Measurements from ENCODE around the gene CHST5. TPM values are rescaled to one million over a fixed set of nuclear protein-coding genes. Genes with fewer than 3 reads are reported as not detected.

CHST5 gene
- total RNA-seq, 2 experiments from 2014 or later, result not detected

GRCh38 chr16:75558846-75559401 lies 23.0 kb upstream of the CHST5 start:
- Histone ChIP-seq H3K9me3 (ENCODE audit: control insufficient read depth in 1 of 2, insufficient read depth in 1 of 2, low read length in 2 of 2) (no peaks in the 10 kb centered on the region), H3K27ac (ENCODE audit: low read depth in 1 of 2, low read length in 2 of 2) (no peak overlapping the region), H3K4me3 (ENCODE audit: low read length) (no peak overlapping the region), H3K36me3 (ENCODE audit: insufficient read depth, low read length) (no peaks in the 10 kb centered on the region), H3K4me1 (ENCODE audit: insufficient read depth, low read length) (peaks cover 18% of the 10 kb centered on the region), H3K27me3 (ENCODE audit: control insufficient read depth in 1 of 2, insufficient read depth in 2 of 2, low read length in 2 of 2) (peaks cover 0 to 3% of the 10 kb centered on the region in 2 experiments)
- no peak for TF ChIP-seq CTCF (IDR thresholded peaks at IDR 0.05)
- Mint-ChIP-seq H3K27me3 (peaks cover 10% of the 10 kb centered on the region), H3K4me1 (ENCODE audit: low read depth) (peaks cover 13% of the 10 kb centered on the region), H3K36me3 (ENCODE audit: low read depth) (no peaks in the 10 kb centered on the region), H3K4me3 (no peak overlapping the region), H3K9me3 (no peaks in the 10 kb centered on the region), H3K27ac (no peak overlapping the region)
- DNase-seq, result no peak
- ATAC-seq (ENCODE audit: poor library complexity), result no peak
- intact Hi-C loops (cut with DNase I, micrococcal nuclease), result loop anchor here (5.0 to 10.0 kb wide), 2 partner anchors 892 to 1636 kb away; partner anchors contain the start of genes MON1B (in 1 of the 2), RFWD3 (in 1 of the 2) and SYCE1L (in 1 of the 2)
- CTCF ChIA-PET, result no interaction called here
- POLR2A ChIA-PET, result interaction anchor here (0.8 kb wide), 1 partner anchor 64 kb away, joined by 3 read pairs; the partner anchor contains the start of gene ADAT1

- DNase-seq (no peak), ATAC-seq (ENCODE audit: poor library complexity) (no peak)
- Histone ChIP-seq H3K4me1 (ENCODE audit: insufficient read depth, low read length) (peaks cover 18% of the 10 kb centered on the region), H3K9me3 (ENCODE audit: control insufficient read depth in 1 of 2, insufficient read depth in 1 of 2, low read length in 2 of 2) (no peaks in the 10 kb centered on the region), H3K27ac (ENCODE audit: low read depth in 1 of 2, low read length in 2 of 2) (peak overlapping the region; percentile 58 to 82), H3K27me3 (ENCODE audit: control insufficient read depth in 1 of 2, insufficient read depth in 2 of 2, low read length in 2 of 2) (peaks cover 0 to 3% of the 10 kb centered on the region in 2 experiments), H3K36me3 (ENCODE audit: insufficient read depth, low read length) (no peaks in the 10 kb centered on the region), H3K4me3 (ENCODE audit: low read length) (peak overlapping the region; percentile 74)
- ChIA-PET POLR2A (interaction anchor here (1.0 to 4.9 kb wide), 6 partner anchors 8 to 123 kb away, joined by 6 to 48 read pairs (median 18); partner anchors contain the start of genes ADAT1, CFDP1, GABARAPL2 and KARS1), CTCF (interaction anchor here (1.0 to 3.5 kb wide), 9 partner anchors 9 to 358 kb away, joined by 3 to 17 read pairs (median 3); partner anchors contain the start of genes ADAT1 and GABARAPL2)
- TF ChIP-seq CTCF (IDR thresholded peaks at IDR 0.05), result no peak
- Mint-ChIP-seq H3K27me3 (peaks cover 8% of the 10 kb centered on the region), H3K27ac (peak overlapping the region; percentile 65), H3K9me3 (no peaks in the 10 kb centered on the region), H3K36me3 (ENCODE audit: low read depth) (no peaks in the 10 kb centered on the region), H3K4me3 (peak overlapping the region; percentile 88), H3K4me1 (ENCODE audit: low read depth) (peaks cover 13% of the 10 kb centered on the region)
- intact Hi-C loops (cut with DNase I, micrococcal nuclease), result loop anchor here (1.0 to 10.0 kb wide), 5 partner anchors 10 to 1638 kb away; partner anchors contain the start of genes GABARAPL2 (in 2 of the 2), ADAT1 (in 1 of the 2), MON1B (in 1 of the 2) and RFWD3 (in 1 of the 2)
These were observed 20.6 kb upstream of the CHST5 start for GRCh38 chr16:75556431-75556950.

- no peaks in the 10 kb centered on the region for H3K36me3 Mint-ChIP-seq (ENCODE audit: low read depth)
- CTCF ChIA-PET, result interaction anchor here (1.0 to 3.5 kb wide), 9 partner anchors 9 to 357 kb away, joined by 3 to 17 read pairs (median 3); partner anchors contain the start of genes ADAT1 and GABARAPL2
- intact Hi-C loops (cut with DNase I, micrococcal nuclease), result loop anchor here (1.0 to 10.0 kb wide), 5 partner anchors 10 to 1639 kb away; partner anchors contain the start of genes GABARAPL2 (in 2 of the 2), ADAT1 (in 1 of the 2), MON1B (in 1 of the 2) and RFWD3 (in 1 of the 2)
- H3K4me3 ChIP-seq (ENCODE audit: low read length), result peak within 1 kb of the TSS; percentile 74
- H3K27ac Mint-ChIP-seq, result peak within 1 kb of the TSS; percentile 65
- peak within 1 kb of the TSS; percentile 58 to 82 for H3K27ac ChIP-seq (ENCODE audit: low read depth in 1 of 2, low read length in 2 of 2)
- ATAC-seq (ENCODE audit: poor library complexity) (peak; percentile 97), DNase-seq (peak; percentile 95 to 99 (median 97))
- no peaks in the 10 kb centered on the region for H3K36me3 ChIP-seq (ENCODE audit: insufficient read depth, low read length)
- peak within 1 kb of the TSS; percentile 88 for H3K4me3 Mint-ChIP-seq
- peaks cover 8% of the 10 kb centered on the region for H3K27me3 Mint-ChIP-seq
- H3K27me3 ChIP-seq (ENCODE audit: control insufficient read depth in 1 of 2, insufficient read depth in 2 of 2, low read length in 2 of 2), result peaks cover 0 to 3% of the 10 kb centered on the region in 2 experiments
- H3K9me3 ChIP-seq (ENCODE audit: control insufficient read depth in 1 of 2, insufficient read depth in 1 of 2, low read length in 2 of 2), result no peaks in the 10 kb centered on the region
- POLR2A ChIA-PET, result interaction anchor here (1.0 to 4.9 kb wide), 6 partner anchors 9 to 122 kb away, joined by 6 to 48 read pairs (median 18); partner anchors contain the start of genes ADAT1, CFDP1, GABARAPL2 and KARS1
- no peak for TF ChIP-seq CTCF (IDR thresholded peaks at IDR 0.05)
- no peaks in the 10 kb centered on the region for H3K9me3 Mint-ChIP-seq
- H3K4me1 ChIP-seq (ENCODE audit: insufficient read depth, low read length), result peaks cover 18% of the 10 kb centered on the region
- H3K4me1 Mint-ChIP-seq (ENCODE audit: low read depth), result peaks cover 13% of the 10 kb centered on the region
These were observed 20.0 kb upstream of the CHST5 start, which contains the start of gene TMEM231 for GRCh38 chr16:75555707-75556430. Gene TMEM231, minus strand, starts transcription at chr16:75556252. Its CDS starts 43 bp downstream, at chr16:75556209.
